IPS DF 19.7 (cell line): ENCODE results near the gene CDC42BPA.

Source experiments
- DNase-seq: peaks from one replicate; pipeline ENCODE4 v3.0.0-alpha.2; 2013; ENCODE audit warnings: low read depth, low spot score

Gene CDC42BPA

DNA sequence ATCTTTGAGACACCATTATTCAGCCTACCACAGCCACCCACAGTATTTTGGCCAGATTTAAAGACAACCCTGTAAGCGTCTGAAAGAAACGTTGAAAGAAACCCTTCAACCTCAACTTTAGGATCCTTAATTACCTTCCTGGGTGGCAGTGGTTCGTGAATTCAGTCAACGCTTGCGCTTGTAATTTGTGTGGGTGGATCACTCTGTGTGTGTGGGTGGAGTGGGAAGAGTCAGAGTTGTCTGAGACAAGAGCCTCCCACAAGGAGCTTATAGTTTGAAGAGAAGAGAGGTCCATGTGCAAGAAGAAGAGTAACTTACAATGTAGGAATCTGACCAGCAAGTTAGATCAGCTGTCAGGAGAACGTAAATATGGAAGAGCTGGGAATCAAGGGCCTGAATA, 369.8 kb downstream of the CDC42BPA start:
- DNase-seq: no peak

DNA sequence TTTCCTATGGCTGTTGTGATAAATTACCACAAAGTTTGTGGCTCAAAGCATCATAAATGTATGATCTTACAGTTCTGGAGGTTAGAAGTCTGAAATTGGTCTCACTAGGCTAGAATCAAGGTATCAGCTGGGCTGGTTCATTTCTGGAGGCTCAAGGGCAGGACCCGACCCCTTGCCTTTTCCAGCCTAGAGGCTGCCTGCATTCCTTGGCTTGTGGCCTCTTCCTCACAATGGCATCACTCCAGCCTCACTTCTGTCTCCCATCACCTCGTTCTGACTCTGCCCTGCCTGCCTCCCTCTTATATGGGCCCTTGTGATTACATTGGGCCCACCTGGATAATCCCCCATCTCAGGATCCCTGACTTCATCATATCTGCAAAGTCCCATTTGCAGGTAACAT, 370.2 kb downstream of the CDC42BPA start:
- no peak for DNase-seq

DNA sequence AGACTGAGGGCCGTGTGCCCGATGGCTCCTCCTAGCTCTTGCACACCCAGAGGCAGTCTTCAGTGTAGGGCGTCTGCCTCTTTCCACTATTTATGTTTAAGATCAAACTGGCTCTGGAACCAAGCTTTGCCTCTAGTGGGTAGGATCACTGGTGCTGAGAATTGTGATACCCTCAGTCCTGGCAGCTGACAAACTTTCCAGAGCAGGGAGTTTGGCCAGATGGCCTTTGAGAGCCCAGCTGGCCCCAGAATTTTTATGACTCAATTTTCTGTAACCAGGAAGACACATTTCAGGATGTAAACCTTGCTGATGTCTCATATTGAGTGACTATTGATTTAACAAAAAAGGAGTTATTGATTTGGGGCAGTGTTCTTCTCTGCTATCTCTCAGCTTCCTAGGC, 371.5 kb downstream of the CDC42BPA start:
- no peak for DNase-seq

DNA sequence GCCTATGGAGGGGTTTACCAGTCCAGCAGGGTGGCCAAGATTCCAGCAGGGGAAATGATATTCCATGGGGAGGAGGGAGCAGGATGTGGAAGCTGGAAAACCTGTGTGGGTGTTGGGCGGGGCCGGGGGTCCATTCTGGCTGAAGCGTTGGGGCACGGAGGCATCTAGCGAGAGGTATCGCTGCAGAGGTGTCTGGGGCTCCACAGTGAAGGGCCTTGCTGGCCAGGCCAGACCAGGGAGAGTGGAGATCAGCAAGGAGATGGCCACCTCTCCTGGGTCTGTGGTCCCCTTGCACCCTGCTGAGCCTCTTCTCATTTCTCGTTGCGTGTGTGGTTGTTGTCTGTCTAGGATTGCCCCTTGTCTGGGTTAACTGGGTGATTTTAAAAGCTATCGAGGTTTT, 372.0 kb downstream of the CDC42BPA start:
- DNase-seq: no peak

DNA sequence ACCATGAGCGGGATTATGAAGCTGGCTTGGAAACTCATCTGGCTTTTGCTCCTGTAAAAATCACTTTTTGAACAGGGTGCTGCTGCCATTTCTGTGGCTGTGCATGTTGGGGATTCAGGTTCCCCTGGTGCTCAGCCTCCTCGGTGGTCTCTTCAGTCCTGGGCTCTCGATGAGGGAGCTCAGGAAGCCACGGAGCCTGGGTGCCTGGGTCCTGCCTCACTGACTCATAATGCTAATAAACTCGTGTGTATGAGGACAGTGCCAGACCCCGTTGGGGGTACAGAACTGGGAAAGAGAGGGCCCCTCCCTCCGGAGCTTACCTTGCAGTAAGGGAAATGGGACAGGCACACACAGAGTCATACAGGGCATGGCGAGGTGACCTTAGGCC, 372.4 kb downstream of the CDC42BPA start:
- no peak for DNase-seq

DNA sequence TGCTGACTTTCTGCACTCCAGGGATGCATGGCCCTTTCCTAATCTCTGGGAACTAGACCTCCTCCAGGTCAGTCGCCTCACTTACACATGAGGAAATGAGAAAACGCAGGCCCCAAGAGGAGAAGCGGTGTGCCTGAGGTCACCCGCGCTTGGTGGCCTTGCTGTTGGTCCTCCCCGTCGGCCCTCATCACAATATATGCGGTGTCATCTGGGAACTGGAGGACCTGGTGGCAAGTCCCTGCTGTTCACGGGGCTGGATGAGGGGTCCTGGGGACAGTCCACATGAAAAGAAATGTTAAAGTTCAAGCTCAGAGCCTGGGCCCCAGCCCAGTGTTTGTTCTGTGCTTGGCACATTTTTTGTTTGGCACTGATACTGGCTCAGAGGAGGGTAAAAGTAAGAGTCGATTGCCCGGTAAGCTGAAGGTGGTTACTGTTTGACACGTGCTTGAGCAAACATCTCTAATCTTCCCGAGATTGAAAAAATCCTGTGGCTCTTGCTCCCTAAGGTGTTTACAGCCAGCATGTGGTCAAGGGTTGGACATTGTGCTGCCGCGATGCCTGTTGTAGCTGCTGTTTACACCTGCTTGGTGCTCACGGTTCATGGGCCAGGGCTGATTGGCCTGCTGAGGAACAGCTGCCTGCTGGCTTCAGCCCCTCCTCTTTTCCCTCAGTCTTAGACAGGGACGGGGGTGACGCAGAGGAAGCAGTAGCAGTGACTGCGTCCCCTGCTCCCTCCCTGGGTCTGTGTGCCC, 373.0 kb downstream of the CDC42BPA start:
- DNase-seq: no peak

DNA sequence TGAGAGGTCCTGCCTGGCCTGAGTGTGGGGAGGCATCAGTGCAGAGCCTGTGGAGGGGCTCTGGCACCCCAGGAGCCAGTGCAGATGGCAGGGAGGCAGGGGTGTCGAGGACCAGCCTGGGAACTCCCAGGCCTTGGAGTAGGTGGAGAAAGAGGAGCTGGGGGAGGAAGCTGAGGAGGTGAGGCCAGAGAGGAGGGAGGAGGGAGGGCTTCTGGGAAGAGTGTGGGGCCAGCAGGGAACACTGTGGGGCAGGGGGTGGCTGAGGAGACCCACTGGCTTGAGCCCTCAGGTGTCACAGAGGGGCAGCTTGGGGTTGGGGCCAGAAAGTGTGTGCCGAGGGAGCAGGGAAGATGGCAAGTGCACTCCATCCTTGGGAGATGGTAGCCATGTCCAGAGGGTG, 374.4 kb downstream of the CDC42BPA start:
- DNase-seq: no peak

DNA sequence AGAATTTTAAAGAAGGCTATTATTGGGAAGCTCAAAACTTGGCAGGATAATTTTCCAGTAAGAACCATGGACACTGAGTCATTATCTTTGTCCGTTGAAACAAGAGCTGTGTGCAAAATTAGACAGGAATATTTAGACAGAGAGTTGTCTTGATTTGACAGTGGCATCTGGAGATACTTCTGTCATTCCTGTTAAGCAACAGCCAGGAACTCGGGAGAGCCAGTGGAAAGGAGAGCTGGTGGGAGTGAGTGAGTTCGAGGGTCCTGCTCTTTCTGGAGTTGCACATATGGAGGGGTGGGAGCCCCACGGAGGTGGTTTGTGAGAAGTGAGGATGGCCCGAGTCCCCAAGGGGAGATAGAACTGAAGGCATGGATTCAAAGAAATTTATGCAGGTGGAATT, 375.1 kb downstream of the CDC42BPA start:
- no peak for DNase-seq

DNA sequence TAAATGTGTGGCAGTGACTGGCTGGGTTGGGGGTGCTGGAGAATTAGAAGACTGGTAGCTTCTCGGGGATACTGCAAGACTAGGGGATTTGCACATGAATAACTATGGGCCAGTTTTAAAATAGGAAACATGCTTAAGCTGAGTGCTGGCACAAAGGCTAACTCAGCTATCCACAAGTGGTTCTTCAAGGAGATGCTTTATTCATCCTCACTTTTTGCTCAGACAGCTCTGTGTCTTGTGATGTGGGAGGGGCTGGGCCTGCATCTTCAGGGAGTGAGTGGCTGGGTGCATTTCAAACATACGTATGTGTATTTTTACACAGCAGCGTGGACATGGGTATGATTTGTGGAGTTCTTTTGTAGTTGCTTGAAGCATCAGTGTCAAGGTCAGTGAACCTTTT, 375.9 kb downstream of the CDC42BPA start:
- DNase-seq: no peak

DNA sequence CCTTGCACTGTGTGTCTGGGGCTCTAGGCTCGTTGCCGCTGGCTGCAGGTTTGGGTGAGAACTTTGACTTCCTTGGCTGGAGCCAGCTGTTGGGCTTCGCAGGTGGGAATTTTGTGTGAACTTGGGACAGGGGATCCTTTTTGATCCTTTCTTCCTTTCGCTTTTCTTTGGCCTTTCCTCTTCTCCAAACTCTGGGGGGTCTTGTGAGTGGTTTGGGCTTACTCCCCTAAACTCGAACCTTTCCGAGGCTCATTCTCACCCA, 377.6 kb downstream of the CDC42BPA start:
- no peak for DNase-seq

DNA sequence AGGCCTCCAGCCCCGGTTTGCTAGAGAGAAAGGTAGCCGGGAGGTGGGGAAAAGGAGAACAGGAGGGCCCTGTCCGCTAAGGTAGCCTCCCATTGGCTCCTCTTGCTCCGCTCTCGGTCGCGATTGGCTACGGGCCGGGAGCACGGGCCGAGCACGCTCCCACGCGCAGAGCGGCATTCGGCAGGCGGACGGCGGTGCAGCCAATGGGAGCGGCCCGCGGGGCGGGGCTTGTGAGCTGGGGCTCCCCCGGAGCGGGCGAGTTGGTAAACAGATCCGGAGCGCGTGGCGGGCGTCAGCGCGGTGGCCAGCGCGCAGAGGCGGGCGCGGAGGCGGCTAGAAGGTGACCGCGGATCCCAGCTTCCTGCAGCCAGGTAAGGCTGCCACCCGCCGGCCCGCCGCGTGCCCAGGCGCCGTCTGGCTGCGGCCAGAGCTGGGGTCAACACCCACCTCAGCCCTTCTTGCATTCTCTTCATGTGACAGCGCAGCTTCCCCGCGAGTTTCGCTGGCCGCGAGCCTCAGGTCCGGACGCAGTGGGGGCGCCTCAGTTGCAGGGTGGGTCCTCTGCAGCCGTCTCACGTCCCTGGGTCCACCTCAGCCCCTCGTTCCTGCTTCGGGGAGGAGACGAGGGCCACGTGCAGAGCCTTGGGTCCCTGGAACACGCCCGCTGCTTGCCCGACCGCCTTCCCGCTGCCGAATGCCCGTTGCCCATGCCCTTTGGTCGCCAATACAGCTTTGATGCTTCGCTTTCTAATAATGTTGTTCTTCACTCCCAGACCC, 378.1 kb downstream of the CDC42BPA start, which contains the start of gene COQ8A:
Gene COQ8A, plus strand, starts transcription at position 266 of the 777 bp plus-strand sequence. CDS start 21,092 bp downstream, outside the sequence.
- DNase-seq: peak; percentile 98
